Activated CD8-positive, alpha-beta memory T cell treated with anti-CD3 and anti-CD28 coated beads, Interleukin-2, amount 50 U/mL, for 1 hour (primary cell): ENCODE data around the gene KRT14.
"Not testable (repeated sequence)": the region's sequence is repeated elsewhere in the genome, so short reads cannot be mapped to it uniquely, and the experiment has no call there.

Experiments
- DNase-seq: peaks from one replicate; pipeline ENCODE4 v3.0.0-alpha.2; 2020; ENCODE audit errors: extremely low read depth

The KRT14 gene

GRCh38 chr17:41623184-41623861 lies 36.6 kb upstream of the KRT14 start:
- DNase-seq = not testable (repeated sequence)

GRCh38 chr17:41622340-41623183 lies 35.9 kb upstream of the KRT14 start:
- not testable (repeated sequence) for DNase-seq

GRCh38 chr17:41621916-41622315 lies 35.2 kb upstream of the KRT14 start:
- DNase-seq = no peak

GRCh38 chr17:41621435-41621817 lies 34.7 kb upstream of the KRT14 start:
- not testable (repeated sequence) for DNase-seq

GRCh38 chr17:41620583-41621434 lies 34.1 kb upstream of the KRT14 start:
- no peak for DNase-seq

GRCh38 chr17:41619927-41620582 lies 33.4 kb upstream of the KRT14 start:
- not testable (repeated sequence) for DNase-seq

GRCh38 chr17:41619036-41619926 lies 32.6 kb upstream of the KRT14 start:
- DNase-seq = no peak

GRCh38 chr17:41618341-41619035 lies 31.8 kb upstream of the KRT14 start:
- DNase-seq = no peak

GRCh38 chr17:41617698-41618097 lies 31.0 kb upstream of the KRT14 start:
- no peak for DNase-seq

GRCh38 chr17:41617136-41617535 lies 30.4 kb upstream of the KRT14 start:
- no peak for DNase-seq

- not testable (repeated sequence) for DNase-seq
These were observed 29.8 kb upstream of the KRT14 start for GRCh38 chr17:41616486-41616885.

- DNase-seq = no peak
These were observed 28.8 kb upstream of the KRT14 start for GRCh38 chr17:41615454-41615853.

- not testable (repeated sequence) for DNase-seq
These were observed 28.1 kb upstream of the KRT14 start for GRCh38 chr17:41614767-41615166.

GRCh38 chr17:41614098-41614497 lies 27.4 kb upstream of the KRT14 start:
- no peak for DNase-seq

- no peak for DNase-seq
These were observed 26.8 kb upstream of the KRT14 start for GRCh38 chr17:41613277-41614082.

GRCh38 chr17:41612376-41613160 lies 25.9 kb upstream of the KRT14 start, which contains the start of gene KRT16:
TSS of gene KRT16 (minus strand) at chr17:41612767. CDS start at chr17:41612688, 79 bp downstream.
- not testable (repeated sequence) for DNase-seq

- no peak for DNase-seq
These were observed 24.4 kb upstream of the KRT14 start for GRCh38 chr17:41610965-41611640.
